NB4 (cell line): Measurements from ENCODE around the gene DOCK9.

ENCODE experiments used
- MYC ChIP-seq: IDR thresholded peaks from 2 replicates; pipeline ENCODE4 v1.6.1; 2011; ENCODE audit warnings: low read depth, low read length
- POLR2A ChIP-seq: IDR thresholded peaks from 2 replicates; pipeline ENCODE4 v1.6.1; 2011; ENCODE audit warnings: mild to moderate bottlenecking; ENCODE audit not compliant: insufficient read length; ENCODE audit errors: extremely low read depth
- TF ChIP-seq, protein P1 (sequence below): IDR thresholded peaks from one replicate; pipeline ENCODE4 v1.5.1; 2012; ENCODE audit warnings: low read depth, low read length
- TF ChIP-seq, protein P2 (sequence below): IDR thresholded peaks from 2 replicates; pipeline ENCODE4 v1.6.1; 2011; ENCODE audit warnings: low read depth, low read length

DNA sequence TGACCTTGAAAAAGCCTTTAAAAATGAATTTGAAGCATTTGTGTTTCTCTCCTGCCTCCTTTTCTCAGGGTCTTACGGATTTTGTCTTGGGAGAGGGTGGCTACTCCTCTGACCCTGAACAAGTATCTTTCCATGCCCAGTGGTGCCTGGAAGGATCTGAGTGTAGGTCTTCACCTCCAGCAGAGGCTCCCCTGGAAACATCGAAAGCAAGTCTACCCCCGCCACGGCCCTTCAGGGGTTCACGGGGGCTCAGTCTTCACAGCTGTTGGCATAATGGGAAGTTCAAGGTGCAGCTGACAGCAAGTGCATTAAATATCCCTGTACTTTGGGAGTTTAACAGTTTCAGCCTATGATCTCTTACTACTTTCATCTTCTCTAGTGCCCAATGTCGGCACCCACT, 182.6 kb downstream of the DOCK9 start:
- TF ChIP-seq, protein P1, sequence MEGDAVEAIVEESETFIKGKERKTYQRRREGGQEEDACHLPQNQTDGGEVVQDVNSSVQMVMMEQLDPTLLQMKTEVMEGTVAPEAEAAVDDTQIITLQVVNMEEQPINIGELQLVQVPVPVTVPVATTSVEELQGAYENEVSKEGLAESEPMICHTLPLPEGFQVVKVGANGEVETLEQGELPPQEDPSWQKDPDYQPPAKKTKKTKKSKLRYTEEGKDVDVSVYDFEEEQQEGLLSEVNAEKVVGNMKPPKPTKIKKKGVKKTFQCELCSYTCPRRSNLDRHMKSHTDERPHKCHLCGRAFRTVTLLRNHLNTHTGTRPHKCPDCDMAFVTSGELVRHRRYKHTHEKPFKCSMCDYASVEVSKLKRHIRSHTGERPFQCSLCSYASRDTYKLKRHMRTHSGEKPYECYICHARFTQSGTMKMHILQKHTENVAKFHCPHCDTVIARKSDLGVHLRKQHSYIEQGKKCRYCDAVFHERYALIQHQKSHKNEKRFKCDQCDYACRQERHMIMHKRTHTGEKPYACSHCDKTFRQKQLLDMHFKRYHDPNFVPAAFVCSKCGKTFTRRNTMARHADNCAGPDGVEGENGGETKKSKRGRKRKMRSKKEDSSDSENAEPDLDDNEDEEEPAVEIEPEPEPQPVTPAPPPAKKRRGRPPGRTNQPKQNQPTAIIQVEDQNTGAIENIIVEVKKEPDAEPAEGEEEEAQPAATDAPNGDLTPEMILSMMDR: no peak
- no peak for TF ChIP-seq POLR2A
- TF ChIP-seq MYC: no peak
- TF ChIP-seq, protein P2, sequence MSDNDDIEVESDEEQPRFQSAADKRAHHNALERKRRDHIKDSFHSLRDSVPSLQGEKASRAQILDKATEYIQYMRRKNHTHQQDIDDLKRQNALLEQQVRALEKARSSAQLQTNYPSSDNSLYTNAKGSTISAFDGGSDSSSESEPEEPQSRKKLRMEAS: no peak
